GM19324 (cell line): ENCODE data around the gene RNF145.
"Not testable (repeated sequence)": the region's sequence is repeated elsewhere in the genome, so short reads cannot be mapped to it uniquely, and the experiment has no call there.

ENCODE experiments used
- ATAC-seq: cut with Tn5 transposase; IDR thresholded peaks from one replicate; pipeline ENCODE4 v1.9.1; 2021; ENCODE audit warnings: mild to moderate bottlenecking, moderate library complexity; ENCODE audit not compliant: unreplicated experiment, low FRiP score

RNF145 gene

DNA sequence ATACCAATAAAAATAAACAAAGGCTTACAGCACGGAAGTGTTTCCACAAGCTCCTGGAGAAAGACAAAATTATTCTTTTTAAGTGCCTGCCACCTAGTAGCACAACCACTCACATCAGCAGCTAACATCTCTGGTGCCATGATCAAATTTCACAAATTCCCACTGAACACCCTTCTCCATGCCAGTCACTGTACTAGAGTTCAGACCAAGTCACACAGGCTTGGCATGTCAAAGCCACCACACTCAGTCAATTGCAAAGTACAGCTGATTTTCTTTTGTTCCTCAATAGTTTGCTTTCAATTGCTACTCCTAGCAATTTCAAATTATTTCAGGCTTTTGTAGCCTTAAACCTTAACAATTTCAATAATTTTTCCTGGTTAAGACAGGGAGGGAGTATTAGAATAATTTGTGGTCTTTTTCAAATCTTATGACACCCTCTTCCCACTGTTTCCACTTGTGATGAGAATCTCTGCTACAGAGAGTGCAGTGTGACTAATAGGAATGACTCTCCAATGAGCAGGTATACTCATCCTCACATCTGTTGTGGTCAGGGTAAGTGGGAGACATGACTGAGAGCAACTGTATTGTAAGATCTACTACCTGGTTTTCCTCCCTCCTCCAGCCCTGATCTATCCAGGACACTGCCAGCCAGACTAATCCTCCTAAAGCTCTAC is 46.2 kb downstream of the RNF145 start:
- no peak for ATAC-seq

DNA sequence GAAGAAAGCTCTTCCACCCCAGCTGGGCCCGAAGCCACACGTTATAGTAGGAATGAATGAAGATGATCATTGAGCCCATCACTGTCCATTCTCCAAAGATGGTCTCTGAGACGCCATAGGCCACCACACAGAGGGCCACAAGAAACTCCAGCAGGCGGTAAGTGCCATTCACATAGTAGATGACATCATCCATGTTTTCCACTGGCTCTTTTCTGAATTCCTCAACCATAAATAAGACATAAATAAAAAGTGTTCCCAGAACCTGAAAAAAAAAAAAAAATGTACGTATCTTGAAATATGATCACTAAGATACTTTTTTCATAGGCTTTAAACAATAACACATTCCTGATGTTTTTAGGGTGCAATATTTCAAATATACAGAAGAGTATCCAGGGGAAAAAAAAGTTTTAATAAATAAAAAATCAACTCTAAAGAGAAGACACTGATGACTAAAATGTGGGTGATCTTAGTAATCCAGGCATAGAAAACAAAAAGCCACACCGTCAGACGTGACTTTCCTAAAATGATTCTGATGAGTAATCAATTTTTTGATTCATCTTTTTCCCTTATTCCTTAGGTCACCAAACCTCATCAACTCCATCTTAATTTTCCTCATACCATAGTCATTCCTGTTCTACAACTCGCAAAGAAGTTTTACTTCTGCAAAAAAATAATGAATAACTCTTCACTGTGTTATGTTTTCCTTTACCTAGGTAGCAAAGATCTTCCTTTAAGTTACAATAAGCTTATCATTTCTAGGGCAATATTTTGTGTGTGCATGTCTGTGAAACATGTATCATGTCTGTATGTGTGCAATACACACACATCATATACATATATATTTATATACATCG is 47.8 kb downstream of the RNF145 start:
- ATAC-seq, result no peak

GRCh38 chr5:159158553-159159091 is 50.7 kb downstream of the RNF145 start:
- ATAC-seq, result not testable (repeated sequence)

DNA sequence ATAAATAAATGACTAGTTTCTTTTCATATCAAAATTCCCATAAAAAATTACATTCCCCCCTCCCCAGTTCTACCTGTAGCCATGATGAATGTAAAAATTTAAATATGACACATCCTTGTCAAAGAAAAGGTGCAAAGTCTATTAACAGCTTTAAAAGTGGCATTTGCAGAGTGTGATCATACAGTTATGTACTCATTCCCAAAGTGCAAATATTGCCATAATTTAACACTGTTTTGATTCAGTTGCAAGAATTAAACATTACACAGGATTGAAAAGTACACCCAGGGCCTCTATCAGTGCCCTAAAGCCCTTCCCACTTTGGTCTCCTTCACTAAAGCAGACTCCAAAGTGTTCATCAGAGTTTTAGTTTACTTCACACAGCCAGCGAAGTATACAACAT is 51.8 kb downstream of the RNF145 start:
- ATAC-seq, result no peak

DNA sequence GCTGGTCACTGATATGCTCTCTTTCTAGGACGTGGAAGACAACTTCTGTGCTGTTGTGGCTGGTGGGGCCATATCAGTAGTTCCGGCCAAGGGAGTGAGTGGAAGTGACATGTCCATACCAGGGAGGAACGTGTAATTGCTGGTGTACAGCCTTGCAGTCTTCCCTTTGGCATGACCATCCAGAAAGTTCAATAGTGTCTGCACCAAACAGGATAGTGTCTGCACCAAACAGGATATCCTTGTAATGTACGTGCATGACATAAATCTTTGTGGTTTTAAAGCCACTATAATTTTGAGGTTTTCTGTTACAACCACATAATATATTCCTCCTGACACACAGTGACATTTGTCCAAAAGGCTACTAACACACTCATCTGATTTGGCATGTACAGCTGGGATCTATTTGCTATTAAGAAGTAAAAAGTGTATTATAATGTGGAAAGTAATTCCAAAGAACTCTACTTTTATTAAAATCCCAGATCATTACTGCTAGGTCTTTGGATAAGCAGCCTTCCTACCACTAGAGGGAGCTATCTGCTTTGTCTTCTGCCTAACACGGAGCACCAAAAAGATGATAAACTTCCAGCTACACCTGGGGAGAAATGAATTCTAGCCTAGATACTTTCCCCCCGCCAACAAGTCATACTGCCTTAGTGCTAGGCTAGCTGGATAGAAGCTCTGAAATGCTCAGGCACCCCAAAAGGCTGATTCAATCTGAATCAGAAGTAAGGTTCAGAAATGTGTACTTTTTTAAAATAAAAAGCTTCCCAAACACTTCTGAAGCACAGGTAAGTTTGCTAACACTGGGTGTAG is 52.7 kb downstream of the RNF145 start:
- ATAC-seq, result peak; percentile 31

GRCh38 chr5:159155960-159156359 is 53.4 kb downstream of the RNF145 start:
- ATAC-seq, result no peak

DNA sequence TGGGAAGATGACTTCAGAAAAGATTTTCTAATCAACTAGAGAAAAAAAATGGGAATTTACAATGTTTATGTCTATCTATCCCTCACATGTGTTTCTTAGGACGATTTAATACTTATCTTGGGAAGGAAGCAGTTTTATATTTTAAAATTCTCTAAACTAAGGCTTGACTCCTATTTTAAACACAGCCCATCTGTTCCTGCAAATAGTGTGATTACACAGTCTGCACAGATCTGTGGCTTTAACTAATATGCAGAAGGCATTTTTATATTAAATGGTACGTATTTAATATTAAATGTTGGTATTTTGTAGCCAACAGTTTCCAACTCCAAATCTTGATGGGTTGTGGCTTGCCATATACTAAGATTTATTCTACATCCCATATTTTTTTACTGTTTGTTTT is 56.5 kb downstream of the RNF145 start:
- ATAC-seq, result no peak

DNA sequence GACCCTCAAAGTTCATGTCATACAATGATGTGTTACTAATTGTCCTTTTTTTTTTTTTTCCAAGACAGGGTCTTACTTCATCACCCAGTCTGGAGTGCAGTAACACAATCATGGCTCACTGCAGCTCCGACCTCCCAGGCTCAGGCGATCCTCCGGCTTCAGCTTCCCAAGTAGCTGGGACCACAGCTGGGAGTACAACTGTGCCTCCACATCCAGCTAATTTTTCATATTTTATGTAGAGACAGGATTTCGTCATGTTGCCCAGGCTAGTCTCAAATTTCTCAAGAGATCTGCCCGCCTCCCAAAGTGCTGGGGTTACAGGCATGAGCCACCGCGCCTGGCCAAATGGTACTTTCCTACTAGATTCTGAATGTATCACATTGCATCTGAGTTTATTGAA is 60.3 kb downstream of the RNF145 start:
- ATAC-seq, result no peak

DNA sequence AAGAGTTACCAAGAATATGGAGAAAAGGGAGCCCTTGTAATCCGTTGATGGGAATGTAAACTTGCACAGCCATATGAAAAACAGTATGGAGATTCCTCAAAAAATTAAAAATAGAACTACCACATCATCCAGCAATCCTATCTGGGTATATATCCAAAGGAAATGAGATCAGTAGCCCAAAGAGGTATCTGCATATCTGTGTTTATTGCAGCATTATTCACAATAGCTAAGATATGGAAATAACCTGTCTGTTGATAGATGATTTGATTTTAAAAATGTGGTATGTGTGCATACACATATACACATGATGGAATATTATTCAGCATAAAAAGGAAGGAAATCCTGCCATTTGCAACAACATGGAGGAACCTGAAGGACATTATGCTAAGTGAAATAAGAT is 61.4 kb downstream of the RNF145 start:
- ATAC-seq, result no peak

DNA sequence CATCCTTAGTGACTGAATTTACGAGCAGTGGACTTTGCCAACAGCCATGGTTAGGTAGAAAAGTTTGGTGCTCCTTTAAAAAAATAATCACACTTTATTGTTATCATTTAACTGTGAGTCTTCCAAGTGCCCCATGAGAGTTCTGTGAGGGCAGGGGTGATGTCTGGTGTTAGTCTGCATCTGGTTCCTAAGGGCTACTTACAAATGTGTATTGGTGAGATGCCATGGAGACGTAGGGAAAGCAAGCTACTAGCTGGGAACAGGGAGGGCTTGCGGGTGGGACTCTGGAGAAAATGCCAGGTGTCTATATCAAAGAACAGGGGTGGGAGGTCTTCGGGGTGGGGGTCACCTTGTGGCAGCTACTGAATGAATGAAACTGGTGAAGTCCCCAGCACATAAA is 62.5 kb downstream of the RNF145 start:
- no peak for ATAC-seq

DNA sequence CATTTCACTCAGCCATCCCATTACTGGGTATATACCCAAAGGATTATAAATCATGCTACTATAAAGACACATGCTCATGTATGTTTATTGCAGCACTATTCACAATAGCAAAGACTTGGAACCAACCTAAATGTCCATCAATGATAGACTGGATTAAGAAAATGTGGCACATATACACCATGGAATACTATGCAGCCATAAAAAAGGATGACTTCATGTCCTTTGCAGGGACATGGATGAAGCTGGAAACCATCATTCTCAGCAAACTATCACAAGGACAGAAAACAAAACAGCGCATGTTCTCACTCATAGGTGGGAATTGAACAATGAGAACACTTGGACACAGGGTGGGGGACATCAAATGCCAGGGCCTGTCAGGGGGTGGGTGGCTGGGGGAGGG is 64.2 kb downstream of the RNF145 start:
- not testable (repeated sequence) for ATAC-seq

GRCh38 chr5:159139802-159140201 is 69.6 kb downstream of the RNF145 start:
- ATAC-seq, result no peak

- no peak for ATAC-seq
Observed at GRCh38 chr5:159135896-159136531, 73.3 kb downstream of the RNF145 start.

DNA sequence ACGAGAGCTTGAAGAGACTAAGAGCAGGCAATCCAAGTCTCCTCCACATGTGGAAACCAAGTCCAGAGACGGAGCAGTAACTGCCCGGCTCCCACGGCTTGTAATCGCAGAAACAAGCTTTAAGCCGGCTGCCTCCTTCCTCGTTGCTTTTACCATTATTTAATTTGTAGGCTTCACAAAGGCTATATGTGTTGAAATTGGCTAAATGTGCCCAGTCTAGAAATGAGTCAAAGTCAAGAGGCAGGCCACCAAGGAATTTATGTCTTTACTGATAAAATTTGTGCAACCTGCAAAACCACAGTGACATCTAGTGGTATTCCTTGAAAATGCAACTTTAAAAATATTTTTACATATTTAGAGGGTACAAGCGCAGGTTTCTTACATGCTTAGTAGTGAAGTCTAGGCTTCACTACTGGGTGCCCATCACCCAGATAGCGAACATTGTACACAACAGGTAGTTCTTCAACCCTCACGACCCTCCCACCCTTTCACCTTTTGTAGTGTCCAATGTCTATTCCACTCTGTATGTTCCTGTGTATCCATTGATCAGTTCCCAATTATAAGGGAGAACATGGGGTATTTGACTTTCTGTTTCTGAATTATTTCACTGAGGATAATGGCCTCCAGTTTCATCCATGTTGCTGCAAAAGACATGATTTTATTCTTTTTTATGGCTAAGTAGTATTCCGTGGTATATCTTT is 76.2 kb downstream of the RNF145 start:
- ATAC-seq, result no peak

DNA sequence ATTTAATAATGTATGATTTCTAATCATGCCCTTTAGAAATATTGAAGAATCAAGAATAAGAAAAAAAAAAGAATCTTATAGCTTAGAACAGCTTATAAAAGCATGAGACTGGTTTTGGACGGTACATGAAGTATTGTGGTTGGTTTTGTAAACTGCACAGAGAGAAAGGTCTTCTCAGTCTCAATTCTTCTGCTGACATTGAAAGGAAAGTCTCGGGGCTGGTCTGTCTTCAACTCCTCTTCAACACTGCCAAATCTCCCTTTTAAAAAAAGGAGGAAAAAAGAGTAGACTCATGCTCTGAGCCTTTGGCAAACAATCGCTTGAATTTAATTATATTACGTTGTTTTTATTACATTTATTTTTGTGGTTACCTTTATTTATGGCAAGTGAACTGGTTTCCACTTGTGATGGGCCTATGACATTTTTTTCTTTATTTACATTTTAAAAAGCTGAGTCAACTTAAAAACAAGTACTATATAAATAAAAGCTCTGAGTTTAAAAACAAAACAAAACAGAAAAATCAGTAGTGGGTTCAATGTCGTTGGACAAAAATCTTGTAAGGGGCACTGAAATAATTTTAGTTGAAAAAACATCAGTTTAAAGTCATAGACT is 76.8 kb downstream of the RNF145 start:
- no peak for ATAC-seq

GRCh38 chr5:159131951-159132350 is 77.4 kb downstream of the RNF145 start:
- ATAC-seq, result no peak

- ATAC-seq, result no peak
Observed at GRCh38 chr5:159130871-159131270, 78.5 kb downstream of the RNF145 start.

- no peak for ATAC-seq
Observed at GRCh38 chr5:159128070-159128541, 81.2 kb downstream of the RNF145 start.

GRCh38 chr5:159123700-159124099 is 85.7 kb downstream of the RNF145 start:
- no peak for ATAC-seq
